GM04503 (cell line): ENCODE data around the gene TMEM145.

ENCODE experiments used
- DNase-seq: peaks from one replicate; pipeline ENCODE4 v3.0.0-alpha.2; 2012; ENCODE audit warnings: low read depth

TMEM145 gene

GRCh38 chr19:42289556-42290041 lies 23.5 kb upstream of the TMEM145 start:
- no peak for DNase-seq

- DNase-seq: no peak
Measured at GRCh38 chr19:42290136-42290522, 23.0 kb upstream of the TMEM145 start.

- DNase-seq: no peak
Measured at GRCh38 chr19:42290523-42291434, 22.3 kb upstream of the TMEM145 start.

GRCh38 chr19:42291435-42291810 lies 21.7 kb upstream of the TMEM145 start:
- no peak for DNase-seq

GRCh38 chr19:42292042-42292960 lies 20.8 kb upstream of the TMEM145 start:
- DNase-seq: no peak

- no peak for DNase-seq
Measured at GRCh38 chr19:42292963-42293362, 20.1 kb upstream of the TMEM145 start.

GRCh38 chr19:42293540-42293939 lies 19.6 kb upstream of the TMEM145 start:
- no peak for DNase-seq

GRCh38 chr19:42293948-42294347 lies 19.2 kb upstream of the TMEM145 start:
- DNase-seq: no peak

GRCh38 chr19:42294471-42295137 lies 18.5 kb upstream of the TMEM145 start:
- DNase-seq: no peak

- DNase-seq: no peak
Measured at GRCh38 chr19:42295342-42295741, 17.8 kb upstream of the TMEM145 start.

GRCh38 chr19:42295831-42296525 lies 17.1 kb upstream of the TMEM145 start:
- no peak for DNase-seq

- no peak for DNase-seq
Measured at GRCh38 chr19:42297039-42297438, 16.1 kb upstream of the TMEM145 start.

- no peak for DNase-seq
Measured at GRCh38 chr19:42301646-42302203, 11.4 kb upstream of the TMEM145 start, which contains the start of gene PRR19. Gene PRR19 (plus strand): TSS chr19:42302132. CDS start chr19:42309585, 7,453 bp downstream.

GRCh38 chr19:42303101-42303464 lies 10.0 kb upstream of the TMEM145 start:
- no peak for DNase-seq

GRCh38 chr19:42303876-42304275 lies 9.2 kb upstream of the TMEM145 start:
- no peak for DNase-seq

- no peak for DNase-seq
Measured at GRCh38 chr19:42306646-42307045, 6.5 kb upstream of the TMEM145 start.

- no peak for DNase-seq
Measured at GRCh38 chr19:42309686-42310085, 3.4 kb upstream of the TMEM145 start.

GRCh38 chr19:42311657-42312056 lies 1.5 kb upstream of the TMEM145 start:
- DNase-seq: no peak

- DNase-seq: no peak
Measured at GRCh38 chr19:42312370-42312769, 739 bp upstream of the TMEM145 start.

GRCh38 chr19:42313840-42314755 lies 989 bp downstream of the TMEM145 start:
- no peak for DNase-seq
